ENCODE results near the gene SLC6A19. TPM values are rescaled to one million over a fixed set of nuclear protein-coding genes. Genes with fewer than 3 reads are reported as not detected.
A peak's percentile ranks its signal among the peaks of the same experiment; 100 is the strongest.

SLC6A19 gene
- total RNA-seq, 3 donors from 2014 or later = 14.4 to 92.8 (median 29.2) TPM

GRCh38 chr5:1180096-1180495 lies 21.3 kb upstream of the SLC6A19 start:
- no peaks in the 10 kb centered on the region for H3K36me3 ChIP-seq (ENCODE audit: low read depth)
- no peak for TF ChIP-seq CTCF (IDR thresholded peaks at IDR 0.05)
- no peaks in the 10 kb centered on the region for H3K9me3 ChIP-seq
- no peak overlapping the region for H3K4me3 ChIP-seq
- intact Hi-C loops (cut with DNase I, micrococcal nuclease) = no loop called here
- DNase-seq (peak in 1 of 3 donors; percentile 44), ATAC-seq (no peak)
- peaks cover 14% of the 10 kb centered on the region for H3K4me1 ChIP-seq (ENCODE audit: low read depth)

- ATAC-seq (no peak), DNase-seq (peak in 1 of 3 donors; percentile 50)
- Histone ChIP-seq H3K36me3 (ENCODE audit: low read depth) (no peaks in the 10 kb centered on the region), H3K4me3 (no peak overlapping the region), H3K4me1 (ENCODE audit: low read depth) (peaks cover 17% of the 10 kb centered on the region), H3K9me3 (no peaks in the 10 kb centered on the region)
- intact Hi-C loops (cut with DNase I, micrococcal nuclease) = no loop called here
- TF ChIP-seq CTCF (IDR thresholded peaks at IDR 0.05) = no peak
These were observed 20.5 kb upstream of the SLC6A19 start for GRCh38 chr5:1180841-1181271.

- DNase-seq (peak; percentile 57 to 70 (median 65)), ATAC-seq (peak; percentile 55)
- Histone ChIP-seq H3K4me1 (ENCODE audit: low read depth) (peaks cover 17% of the 10 kb centered on the region), H3K9me3 (no peaks in the 10 kb centered on the region), H3K4me3 (no peak overlapping the region), H3K36me3 (ENCODE audit: low read depth) (no peaks in the 10 kb centered on the region)
- no peak for TF ChIP-seq CTCF (IDR thresholded peaks at IDR 0.05)
- intact Hi-C loops (cut with DNase I, micrococcal nuclease) = no loop called here
These were observed 19.7 kb upstream of the SLC6A19 start for GRCh38 chr5:1181451-1182359.

- H3K4me1 ChIP-seq (ENCODE audit: low read depth) = peaks cover 19% of the 10 kb centered on the region
- no peak for TF ChIP-seq CTCF (IDR thresholded peaks at IDR 0.05)
- no peak overlapping the region for H3K4me3 ChIP-seq
- no peaks in the 10 kb centered on the region for H3K9me3 ChIP-seq
- peak in 1 of 3 donors; percentile 54 for DNase-seq
- intact Hi-C loops (cut with DNase I, micrococcal nuclease) = no loop called here
- no peak for ATAC-seq
- H3K36me3 ChIP-seq (ENCODE audit: low read depth) = no peaks in the 10 kb centered on the region
These were observed 19.1 kb upstream of the SLC6A19 start for GRCh38 chr5:1182360-1182632.

GRCh38 chr5:1182633-1183423 lies 18.6 kb upstream of the SLC6A19 start:
- Histone ChIP-seq H3K9me3 (no peaks in the 10 kb centered on the region), H3K4me1 (ENCODE audit: low read depth) (peaks cover 21% of the 10 kb centered on the region), H3K4me3 (no peak overlapping the region), H3K36me3 (ENCODE audit: low read depth) (no peaks in the 10 kb centered on the region)
- ATAC-seq (peak; percentile 68), DNase-seq (peak; percentile 71 to 76 (median 74))
- TF ChIP-seq CTCF (IDR thresholded peaks at IDR 0.05) = no peak
- intact Hi-C loops (cut with DNase I, micrococcal nuclease) = no loop called here
